GM23338 (cell line): ENCODE measurements around the gene LARGE1. TPM values are rescaled to one million over a fixed set of nuclear protein-coding genes. Genes with fewer than 3 reads are reported as not detected.

Experiments used
- ATAC-seq: fragments of 200-7000 bp; cut with Tn5 transposase; 3 replicates; pipeline ENCODE4 v1.9.1; 2020
- DNase-seq: peaks from one replicate; pipeline ENCODE4 v3.0.0-alpha.2; 2015; ENCODE audit warnings: low spot score
- H2AFZ ChIP-seq: fragments of 200-600 bp; sonication (generic); 2 replicates; pipeline ENCODE4 v1.8.0; 2016; ENCODE audit warnings: antibody characterized with exemption, mild to moderate bottlenecking, moderate library complexity
- H3F3A ChIP-seq: fragments of 200-600 bp; sonication (generic); replicated peaks from 2 replicates; pipeline ENCODE4 v1.8.0; 2017; ENCODE audit warnings: antibody characterized with exemption, mixed run types, low read depth
- H3K27ac ChIP-seq: fragments of 200-600 bp; sonication (generic); 2 replicates; pipeline ENCODE4 v1.6.1; 2016; ENCODE audit warnings: low read depth
- H3K27me3 ChIP-seq: fragments of 200-600 bp; sonication (generic); 2 replicates; pipeline ENCODE4 v1.8.0; 2016; ENCODE audit warnings: mild to moderate bottlenecking, mixed run types, moderate library complexity; ENCODE audit not compliant: insufficient read depth
- H3K36me3 ChIP-seq: fragments of 200-600 bp; sonication (generic); 2 replicates; pipeline ENCODE4 v1.8.0; 2016; ENCODE audit warnings: mild to moderate bottlenecking; ENCODE audit not compliant: insufficient read depth
- H3K4me1 ChIP-seq: fragments of 200-600 bp; sonication (generic); 2 replicates; pipeline ENCODE4 v1.8.0; 2016; ENCODE audit warnings: mild to moderate bottlenecking, moderate library complexity; ENCODE audit not compliant: insufficient read depth
- H3K4me2 ChIP-seq: fragments of 200-600 bp; sonication (generic); 2 replicates; pipeline ENCODE4 v1.7.1; 2017; ENCODE audit warnings: mixed run types
- H3K4me3 ChIP-seq: fragments of 200-600 bp; sonication (generic); 2 replicates; pipeline ENCODE4 v1.6.1; 2016; ENCODE audit warnings: mixed run types
- H3K79me2 ChIP-seq: fragments of 200-600 bp; sonication (generic); replicated peaks from 2 replicates; pipeline ENCODE4 v1.8.0; 2017; ENCODE audit warnings: mild to moderate bottlenecking; ENCODE audit not compliant: insufficient read depth
- H3K9me2 ChIP-seq: fragments of 200-600 bp; sonication (generic); 2 replicates; pipeline ENCODE4 v1.8.0; 2017; ENCODE audit not compliant: insufficient read depth
- H4K20me1 ChIP-seq: fragments of 200-600 bp; sonication (generic); replicated peaks from 2 replicates; pipeline ENCODE4 v1.8.0; 2017; ENCODE audit warnings: mild to moderate bottlenecking; ENCODE audit not compliant: insufficient read depth
- H3K27ac Mint-ChIP-seq: 2 replicates; pipeline ENCODE4 v1.8.0; 2020; ENCODE audit warnings: inconsistent platforms, mild to moderate bottlenecking, moderate library complexity, mixed read lengths
- H3K27me3 Mint-ChIP-seq: 3 replicates; pipeline ENCODE4 v1.8.0; 2022; ENCODE audit warnings: low read depth, mild to moderate bottlenecking, moderate library complexity, mixed read lengths, inconsistent platforms; ENCODE audit not compliant: insufficient read depth, poor library complexity
- H3K36me3 Mint-ChIP-seq: 3 replicates; pipeline ENCODE4 v1.8.0; 2021; ENCODE audit warnings: low read depth, mild to moderate bottlenecking, inconsistent platforms, moderate library complexity, mixed read lengths
- H3K4me1 Mint-ChIP-seq: 3 replicates; pipeline ENCODE4 v1.8.0; 2020; ENCODE audit warnings: mild to moderate bottlenecking, inconsistent platforms, mixed read lengths
- H3K4me3 Mint-ChIP-seq: 3 replicates; pipeline ENCODE4 v1.8.0; 2021; ENCODE audit warnings: moderate library complexity, mild to moderate bottlenecking, inconsistent platforms, mixed read lengths
- H3K9me3 Mint-ChIP-seq: 3 replicates; pipeline ENCODE4 v1.8.0; 2020; ENCODE audit warnings: moderate library complexity, mild to moderate bottlenecking, inconsistent platforms, mixed read lengths
- CREB1 ChIP-seq: fragments of 250-450 bp; sonication (Bioruptor Pico); IDR thresholded peaks from 2 replicates; pipeline ENCODE4 v1.5.0; 2020; ENCODE audit warnings: low read depth, mild to moderate bottlenecking, moderate library complexity
- CTCF ChIP-seq, 2 experiments: fragments of 200-600 bp in 1 of 2; sonication (generic) in 1 of 2; conservative IDR thresholded peaks; 2 replicates each; pipeline versions ENCODE4 v1.5.1 to v1.6.1; 2016 to 2017; ENCODE audit warnings: antibody characterized with exemption in 2 of 2, low read depth in 2 of 2, mild to moderate bottlenecking in 2 of 2, moderate library complexity in 1 of 2
- ETS1 ChIP-seq: IDR thresholded peaks from 2 replicates; pipeline ENCODE4 v1.6.1; 2016; ENCODE audit warnings: antibody characterized with exemption
- EZH2 ChIP-seq: fragments of 200-600 bp; sonication (generic); IDR thresholded peaks from one replicate; pipeline ENCODE4 v1.8.0; 2017; ENCODE audit warnings: antibody characterized with exemption, mild to moderate bottlenecking, low read depth; ENCODE audit not compliant: unreplicated experiment
- EZH2phosphoT487 ChIP-seq: fragments of 200-600 bp; sonication (generic); IDR thresholded peaks from one replicate; pipeline ENCODE4 v1.8.1; 2018; ENCODE audit warnings: antibody characterized with exemption; ENCODE audit not compliant: unreplicated experiment
- JUNB ChIP-seq: IDR thresholded peaks from one replicate; pipeline ENCODE4 v1.6.1; 2016; ENCODE audit warnings: antibody characterized with exemption; ENCODE audit not compliant: unreplicated experiment
- POLR2AphosphoS5 ChIP-seq: IDR thresholded peaks from 2 replicates; pipeline ENCODE4 v1.6.1; 2016; ENCODE audit warnings: antibody characterized with exemption, low read depth
- REST ChIP-seq: IDR thresholded peaks from one replicate; pipeline ENCODE4 v1.6.1; 2018; ENCODE audit warnings: antibody characterized with exemption; ENCODE audit not compliant: unreplicated experiment
- STAT1 ChIP-seq: IDR thresholded peaks from one replicate; pipeline ENCODE4 v1.6.1; 2016; ENCODE audit warnings: antibody characterized with exemption; ENCODE audit not compliant: unreplicated experiment
- ZNF114 ChIP-seq: fragments of 250-450 bp; sonication (Bioruptor Pico); IDR thresholded peaks from 2 replicates; pipeline ENCODE4 v1.5.0; 2020; ENCODE audit warnings: mild to moderate bottlenecking, moderate library complexity
- ZNF331 ChIP-seq: fragments of 250-450 bp; sonication (Bioruptor Pico); IDR thresholded peaks from 2 replicates; pipeline ENCODE4 v1.5.0; 2020; ENCODE audit warnings: low read depth, mild to moderate bottlenecking, moderate library complexity
- polyA plus RNA-seq: library from polyadenylated mRNA; unstranded; fragments of >200 nt; fragmentation: Nextera tagmentation; extraction: Ambion mirVana; gene quantifications from 2 replicates; pipeline ENCODE4 v1.2.1, GENCODE V29; 2016
- total RNA-seq: library from RNA; depleted of rRNA; stranded (reverse); fragments of >200 nt; shearing (Covaris generic); gene quantifications from 2 replicates; pipeline ENCODE4 v1.2.3, GENCODE V29; 2014

The LARGE1 gene
- total and polyA plus RNA-seq, 2 experiments from 2014 or later = 12.8 to 75.6 TPM

- TF ChIP-seq JUNB (no peak), EZH2 (no peak), ETS1 (no peak), ZNF331 (CRISPR knock-in tag) (no peak), CREB1 (no peak), EZH2phosphoT487 (no peak), POLR2AphosphoS5 (no peak), REST (no peak)
Observed at GRCh38 chr22:33569559-33569958, 350.7 kb downstream of the LARGE1 start (continued).

- Histone ChIP-seq H3F3A (no peaks in the 10 kb centered on the region), H3K4me3 (no peak overlapping the region), H3K27me3 (no peaks in the 10 kb centered on the region), H3K79me2 (peaks cover 24% of the 10 kb centered on the region), H3K27ac (no peak overlapping the region; the same call in 1 of the 2 replicates), H3K36me3 (no peaks in the 10 kb centered on the region), H3K9me2 (no peaks in the 10 kb centered on the region), H3K4me1 (peaks cover 22% of the 10 kb centered on the region), H2AFZ (no peak overlapping the region), H3K4me2 (0 out of 2 replicates have a peak overlapping the region, but pooled peaks have one; percentile 58), H4K20me1 (peaks cover 25% of the 10 kb centered on the region)
- peaks cover 36% of the 10 kb centered on the region for H3K4me1 Mint-ChIP-seq
- no peaks in the 10 kb centered on the region for H3K9me3 Mint-ChIP-seq
- DNase-seq (peak; percentile 24), ATAC-seq (peak; percentile 35; the same call in 2 of the 3 replicates)
- peaks cover 7% of the 10 kb centered on the region for H3K27me3 Mint-ChIP-seq
- no peak overlapping the region for H3K4me3 Mint-ChIP-seq
- H3K27ac Mint-ChIP-seq = peak overlapping the region; percentile 69
- peaks cover 6% of the 10 kb centered on the region; the same call in 2 of the 3 replicates for H3K36me3 Mint-ChIP-seq
- TF ChIP-seq POLR2AphosphoS5 = no peak
- no peak for TF ChIP-seq ETS1
- TF ChIP-seq CREB1 = no peak
- TF ChIP-seq REST = no peak
- no peak for TF ChIP-seq STAT1
- no peak for TF ChIP-seq EZH2phosphoT487
- TF ChIP-seq ZNF114 = no peak
- no peak for TF ChIP-seq JUNB
- no peak for TF ChIP-seq CTCF (conservative IDR thresholded peaks at IDR 0.05; ENCODE audit: low read depth in 2 of 2)
Observed at GRCh38 chr22:33569018-33569417, 351.3 kb downstream of the LARGE1 start.
